ENCODE measurements around the gene C1GALT1C1L.
"Not testable (repeated sequence)": the region's sequence is repeated elsewhere in the genome, so short reads cannot be mapped to it uniquely, and the experiment has no call there.

Gene C1GALT1C1L

DNA sequence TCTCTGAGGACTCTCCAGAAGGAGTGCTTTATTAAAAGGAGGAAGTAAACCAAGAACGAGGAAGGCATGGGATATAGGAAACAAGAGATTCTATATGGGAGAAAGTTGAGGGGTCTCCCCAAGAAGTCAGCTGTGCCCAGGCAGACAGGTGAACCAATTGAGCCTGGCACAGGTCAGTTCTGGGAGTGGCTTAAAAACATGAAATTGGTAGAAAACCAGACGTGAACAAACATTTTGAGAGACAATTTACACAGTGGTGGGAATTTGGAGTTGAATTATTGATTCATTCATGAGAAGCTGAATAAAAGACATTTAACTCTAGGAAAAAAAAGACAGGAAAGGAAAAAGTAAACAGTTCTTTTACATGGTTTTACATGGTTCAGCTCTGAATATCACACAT lies 22.7 kb downstream of the C1GALT1C1L start:
- DNase-seq (ENCODE audit: low read depth), result no peak

DNA sequence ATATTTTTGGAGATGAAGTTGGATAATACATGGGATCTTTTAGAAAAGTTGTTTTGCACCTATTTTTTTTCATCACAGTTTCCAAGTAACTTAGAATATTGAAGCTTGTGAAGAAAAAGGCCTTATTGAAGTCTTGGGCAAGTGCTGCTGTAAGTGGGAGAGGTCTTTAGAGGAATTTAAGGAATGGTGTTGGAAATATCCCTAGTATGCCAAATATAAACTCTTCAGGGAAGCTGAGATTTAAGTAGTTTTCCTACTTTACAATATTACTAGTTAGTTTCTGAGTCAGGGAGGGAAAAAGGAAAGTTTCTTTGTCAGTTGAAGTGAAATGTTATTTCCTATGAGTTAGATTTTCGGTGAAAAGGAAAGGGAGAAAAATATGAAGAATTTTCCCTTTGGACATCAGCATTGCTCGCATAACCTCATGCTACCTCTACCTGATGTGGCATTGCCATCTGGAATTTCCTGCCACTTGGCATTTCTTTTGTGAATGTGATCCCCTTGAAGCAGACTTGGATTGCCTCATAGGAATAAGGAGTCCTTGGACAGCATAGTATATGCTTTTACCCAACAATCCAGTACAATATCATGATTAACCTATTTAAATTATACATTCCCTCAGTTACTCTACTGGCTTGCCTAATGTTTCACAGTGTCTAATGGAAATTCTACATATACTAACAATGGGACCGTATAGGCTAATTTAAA lies 27.1 kb downstream of the C1GALT1C1L start:
- DNase-seq (ENCODE audit: low read depth), result no peak

DNA sequence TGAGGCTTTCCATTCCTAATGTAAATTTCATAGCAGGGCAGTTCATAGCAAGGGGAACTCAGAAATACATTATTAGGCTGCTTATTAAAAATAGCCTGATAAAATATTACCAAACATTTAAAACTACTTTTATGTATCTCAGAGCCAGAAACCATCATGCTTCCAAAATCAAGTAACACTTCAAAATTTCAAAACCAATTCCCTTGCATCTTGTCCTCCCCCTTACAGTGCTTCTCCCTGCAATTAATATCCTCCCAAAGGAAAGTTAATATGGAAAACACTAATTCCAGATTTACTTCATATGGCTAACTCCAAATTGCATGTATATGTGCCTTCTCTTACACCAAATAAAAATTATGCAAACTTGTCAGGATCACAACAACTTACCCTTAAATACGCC lies 32.5 kb downstream of the C1GALT1C1L start:
- no peak for DNase-seq (ENCODE audit: low read depth)

DNA sequence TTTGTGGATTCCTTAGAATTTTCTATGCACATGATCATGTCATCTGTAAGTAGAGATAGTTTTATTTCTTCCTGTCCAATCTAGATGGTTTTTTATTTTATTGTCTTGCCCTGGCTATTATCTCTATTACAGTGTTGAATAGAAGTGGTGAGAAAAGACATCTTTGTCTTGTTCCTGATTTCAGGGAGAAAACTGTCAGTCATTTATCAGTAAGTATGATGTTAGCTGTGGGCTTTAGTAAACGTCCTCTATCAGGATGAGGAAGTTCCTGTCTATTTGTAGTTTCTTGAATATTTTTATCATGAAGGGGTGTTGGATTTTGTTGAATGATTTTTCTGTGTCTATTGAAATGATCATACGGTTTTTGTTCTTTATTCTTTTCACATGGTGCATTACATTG lies 33.9 kb downstream of the C1GALT1C1L start:
- DNase-seq (ENCODE audit: low read depth), result no peak

DNA sequence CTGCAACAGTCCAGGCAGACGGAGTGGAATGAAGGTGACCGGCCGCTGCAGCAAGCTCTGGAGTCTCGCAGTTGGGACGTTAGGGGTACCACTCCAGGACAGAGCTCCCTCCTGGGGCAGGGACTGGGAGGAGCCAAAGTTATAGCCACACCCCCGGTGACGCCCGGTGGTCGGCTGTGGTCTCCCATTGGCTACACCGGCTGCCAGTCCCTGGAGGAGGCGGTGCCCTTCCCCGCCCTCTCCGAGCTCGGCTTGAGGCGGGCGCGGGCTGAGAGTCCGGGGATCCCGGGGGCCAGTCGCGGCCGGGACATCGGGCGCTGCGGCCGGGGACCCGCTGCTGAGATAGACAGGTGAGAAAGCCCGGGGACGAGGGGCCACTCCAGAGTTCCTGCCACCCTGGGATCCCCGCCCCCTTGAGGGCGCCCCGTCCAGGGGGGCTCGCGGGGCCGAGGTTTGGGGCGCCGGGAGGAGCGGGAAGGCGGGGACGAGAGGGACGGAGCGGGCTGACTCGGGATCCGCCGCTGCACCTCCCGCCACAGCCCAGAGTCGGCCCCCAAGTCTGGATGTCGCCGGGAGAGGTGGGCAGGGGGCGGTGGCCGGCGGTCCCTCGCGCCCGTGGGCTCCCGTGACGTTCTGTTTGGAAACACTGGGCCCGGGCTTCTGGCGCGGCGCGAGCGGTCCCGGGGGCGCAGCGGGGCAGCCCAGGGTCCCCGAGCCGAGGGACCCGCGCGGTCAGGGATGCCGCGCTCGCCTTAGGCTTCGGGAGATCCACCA lies 39.0 kb downstream of the C1GALT1C1L start, which contains the start of gene PLEKHH2:
TSS of gene PLEKHH2 (plus strand) at position 231 of the 774 bp plus-strand sequence. CDS start 7,414 bp downstream, outside the sequence.
- DNase-seq (ENCODE audit: low read depth), result peak; percentile 75

DNA sequence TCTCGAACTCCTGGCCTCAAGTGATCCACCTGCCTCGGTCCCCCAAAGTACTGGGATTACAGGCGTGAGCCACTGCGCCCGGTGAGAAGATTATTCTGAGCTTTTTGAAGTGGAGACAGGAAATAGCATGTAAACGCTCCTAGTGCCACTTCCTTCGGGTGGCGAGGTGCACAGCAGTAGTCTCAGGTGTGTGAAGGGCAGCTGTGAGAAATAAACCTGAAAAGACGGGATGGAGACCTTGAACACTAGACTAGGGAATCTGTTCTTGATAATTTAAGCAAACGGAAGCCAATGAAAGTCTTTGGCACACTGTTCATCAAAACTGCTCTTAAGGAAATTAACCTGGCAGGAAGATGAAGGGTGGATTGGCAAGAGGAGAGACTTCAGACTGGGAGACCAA lies 39.6 kb downstream of the C1GALT1C1L start:
- no peak for DNase-seq (ENCODE audit: low read depth)

DNA sequence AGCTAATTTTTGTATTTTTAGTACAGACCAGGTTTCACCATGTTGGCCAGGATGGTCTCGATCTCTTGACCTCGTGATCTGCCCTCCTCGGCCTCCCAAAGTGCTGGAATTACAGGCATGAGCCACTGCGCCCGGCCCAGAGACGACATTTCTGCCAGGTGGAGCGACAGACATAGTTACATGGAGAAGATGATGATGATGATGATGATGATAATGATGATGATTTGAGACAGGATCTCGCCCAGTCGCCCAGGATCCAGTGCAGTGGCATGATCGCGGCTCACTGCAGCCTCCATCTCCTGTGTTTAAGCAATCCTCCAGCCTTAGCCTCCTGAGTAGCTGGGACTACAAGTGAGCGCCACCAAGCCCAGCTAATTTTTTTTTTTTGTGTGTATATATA lies 40.1 kb downstream of the C1GALT1C1L start:
- DNase-seq (ENCODE audit: low read depth), result not testable (repeated sequence)

DNA sequence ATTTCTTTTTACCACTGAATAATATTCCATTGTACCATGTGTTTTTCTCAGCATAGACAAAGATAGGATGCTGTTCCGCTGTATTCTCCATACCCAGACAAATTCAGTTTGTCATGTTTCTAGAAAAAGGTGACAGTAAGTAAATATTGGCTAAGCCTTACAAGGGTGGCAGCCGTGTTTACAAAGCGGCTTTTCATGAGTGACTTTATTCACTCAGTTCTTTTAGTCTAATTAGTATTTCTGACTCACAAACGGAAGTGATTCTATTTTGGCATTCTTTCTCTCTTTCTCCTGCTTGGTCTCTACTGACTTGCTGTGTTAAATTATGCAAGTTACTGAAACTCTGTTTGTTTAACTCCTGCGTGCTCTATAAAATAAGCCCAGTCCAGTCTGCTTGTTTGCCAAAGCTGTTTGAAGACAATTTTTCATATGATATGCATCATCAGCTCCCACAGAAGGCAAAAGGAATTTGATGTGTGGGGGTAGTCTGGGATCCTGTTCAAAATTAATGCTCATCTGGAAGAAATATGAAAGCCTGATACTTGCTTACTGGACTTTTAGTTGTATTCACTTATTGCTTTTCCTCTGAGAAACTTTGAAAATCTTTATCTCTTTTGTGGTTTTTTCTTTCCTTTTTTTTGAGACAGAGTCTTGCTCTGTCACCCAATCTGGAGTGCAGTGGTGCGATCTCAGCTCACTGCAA lies 41.5 kb downstream of the C1GALT1C1L start:
- DNase-seq (ENCODE audit: low read depth), result no peak

DNA sequence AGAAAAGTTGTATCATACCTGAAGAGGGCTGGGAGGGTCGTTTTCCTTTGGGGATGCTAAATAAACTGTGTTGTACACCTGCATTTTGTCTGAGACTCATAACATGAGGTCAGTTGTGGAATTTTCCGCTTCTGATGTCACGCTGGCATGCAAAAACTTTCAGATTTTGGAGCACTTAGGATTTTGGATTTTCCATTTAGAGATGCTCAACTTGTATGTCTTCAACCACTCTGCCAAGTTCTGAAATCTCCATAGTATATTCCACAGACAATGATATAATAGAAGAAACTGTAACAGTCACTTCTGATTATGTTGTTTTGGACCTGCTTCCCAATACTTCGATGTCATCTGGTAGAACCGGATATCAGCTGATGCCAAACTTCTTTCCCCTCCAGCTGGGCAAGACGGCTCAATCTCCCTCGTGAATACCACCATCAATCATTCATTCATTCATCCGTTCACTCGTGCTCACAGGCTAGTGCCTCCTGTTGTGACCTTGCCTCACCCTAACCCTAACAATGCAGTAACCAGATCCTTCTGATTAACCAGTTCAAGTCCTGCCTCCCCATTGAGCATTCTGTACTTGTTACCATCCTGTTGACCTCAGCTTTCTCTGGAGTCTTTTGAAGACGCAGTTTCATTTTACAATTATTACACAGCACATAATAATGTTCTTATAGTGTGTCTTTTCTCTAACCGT lies 44.5 kb downstream of the C1GALT1C1L start:
- DNase-seq (ENCODE audit: low read depth), result no peak

Measured in activated gamma-delta T cell treated with anti-CD3 and anti-CD28 coated beads, Interleukin-2, amount 50 U/mL, for 16 hours (primary cell).